Endodermal cell (in vitro differentiated cells): ENCODE results near the gene TMTC4. TPM values are rescaled to one million over a fixed set of nuclear protein-coding genes. Genes with fewer than 3 reads are reported as not detected.

Source experiments
- DNase-seq: peaks from one replicate; pipeline ENCODE4 v3.0.0-alpha.2; 2017
- H3K27ac ChIP-seq: 2 replicates; pipeline ENCODE4 v1.5.1; 2013; ENCODE audit warnings: mild to moderate bottlenecking, low read depth, low read length, moderate library complexity
- H3K27me3 ChIP-seq: 2 replicates; pipeline ENCODE4 v1.6.1; 2013; ENCODE audit warnings: mild to moderate bottlenecking, low read length, moderate library complexity; ENCODE audit not compliant: insufficient read depth, control insufficient read depth, poor library complexity, severe bottlenecking
- H3K36me3 ChIP-seq: 2 replicates; pipeline ENCODE4 v1.7.0; 2013; ENCODE audit warnings: mild to moderate bottlenecking, low read length, moderate library complexity; ENCODE audit not compliant: control insufficient read depth, insufficient read depth
- H3K4me1 ChIP-seq: one replicate; pipeline ENCODE4 v1.7.0; 2013; ENCODE audit warnings: low read length; ENCODE audit not compliant: control insufficient read depth, insufficient read depth
- H3K4me3 ChIP-seq: 2 replicates; pipeline ENCODE4 v1.5.1; 2013; ENCODE audit warnings: mild to moderate bottlenecking, low read length, moderate library complexity
- H3K9ac ChIP-seq: 2 replicates; pipeline ENCODE4 v1.6.1; 2013; ENCODE audit warnings: mild to moderate bottlenecking, low read length, moderate library complexity; ENCODE audit not compliant: poor library complexity, severe bottlenecking; ENCODE audit errors: extremely low read depth
- H3K9me3 ChIP-seq: 2 replicates; pipeline ENCODE4 v1.6.1; 2013; ENCODE audit warnings: mild to moderate bottlenecking, low read length, moderate library complexity; ENCODE audit not compliant: control insufficient read depth
- H3K27ac Mint-ChIP-seq: 2 replicates; pipeline ENCODE4 v1.8.0; 2020; ENCODE audit warnings: mixed read lengths
- H3K27me3 Mint-ChIP-seq: 2 replicates; pipeline ENCODE4 v1.8.0; 2021; ENCODE audit warnings: mild to moderate bottlenecking, mixed read lengths; ENCODE audit not compliant: insufficient read depth
- H3K36me3 Mint-ChIP-seq: 2 replicates; pipeline ENCODE4 v1.8.0; 2020; ENCODE audit warnings: low read depth, mixed read lengths
- H3K4me1 Mint-ChIP-seq: 2 replicates; pipeline ENCODE4 v1.8.0; 2020; ENCODE audit warnings: mixed read lengths
- H3K4me3 Mint-ChIP-seq: 2 replicates; pipeline ENCODE4 v1.8.0; 2020; ENCODE audit warnings: mild to moderate bottlenecking, moderate library complexity, mixed read lengths
- H3K9me3 Mint-ChIP-seq: 2 replicates; pipeline ENCODE4 v1.8.0; 2020; ENCODE audit warnings: mild to moderate bottlenecking, mixed read lengths
- CTCF ChIP-seq: fragments of 200-600 bp; sonication (generic); conservative IDR thresholded peaks from 2 replicates; pipeline ENCODE4 v1.5.0; 2021; ENCODE audit warnings: antibody characterized with exemption, mild to moderate bottlenecking
- WGBS, 2 experiments: methylation state at CpG; one replicate each; pipeline versions ENCODE4 v1.1.5 to v1.1.7; 2013; ENCODE audit warnings: missing lambda C conversion rate in 2 of 2, mixed read lengths in 1 of 2; ENCODE audit not compliant: insufficient coverage in 1 of 2, insufficient read length in 1 of 2; 5-methylcytosine and 5-hydroxymethylcytosine counted together
- total RNA-seq, 2 donors: library from RNA; stranded (reverse); fragmentation: NEBNext Ultra II Directional in 1 of 2; extraction: Animal tissue kit (Norgen Biotek cat#: 25700) in 1 of 2; gene quantifications; 2 replicates in 1 of 2; 3 replicates in 1 of 2; pipeline ENCODE4 v1.2.1, GENCODE V29; 2021

TMTC4 gene
- total RNA-seq, 2 donors from 2014 or later = 29.8 to 40.0 TPM

GRCh38 chr13:100566543-100566942, 108.1 kb downstream of the TMTC4 start:
- no peak overlapping the region for H3K9ac ChIP-seq
- no peak overlapping the region for H3K27ac Mint-ChIP-seq

GRCh38 chr13:100565286-100565685, 109.3 kb downstream of the TMTC4 start:
- no peak for DNase-seq
- peaks cover 18% of the 10 kb centered on the region for H3K9me3 ChIP-seq
- Mint-ChIP-seq H3K4me1 (peaks cover 2% of the 10 kb centered on the region), H3K9me3 (peaks cover 32% of the 10 kb centered on the region), H3K27me3 (no peaks in the 10 kb centered on the region), H3K4me3 (no peak overlapping the region), H3K27ac (no peak overlapping the region), H3K36me3 (peaks cover 8% of the 10 kb centered on the region)
- no peaks in the 10 kb centered on the region for H3K27me3 ChIP-seq
- 71 to 77% methylated on average over 6 to 8 of the region's 8 CpGs for WGBS, 2 experiments
- H3K9ac ChIP-seq = no peak overlapping the region
- no peaks in the 10 kb centered on the region for H3K36me3 ChIP-seq
- H3K4me3 ChIP-seq = no peak overlapping the region
- H3K27ac ChIP-seq = no peak overlapping the region
- no peak for TF ChIP-seq CTCF
- no peaks in the 10 kb centered on the region for H3K4me1 ChIP-seq

More at GRCh38 chr13:100566543-100566942, 108.1 kb downstream of the TMTC4 start:
- DNase-seq = no peak
- TF ChIP-seq CTCF = no peak
- Mint-ChIP-seq H3K36me3 (peaks cover 8% of the 10 kb centered on the region), H3K27me3 (no peaks in the 10 kb centered on the region), H3K9me3 (peaks cover 32% of the 10 kb centered on the region), H3K4me3 (no peak overlapping the region), H3K4me1 (peaks cover 2% of the 10 kb centered on the region)
- Histone ChIP-seq H3K27me3 (no peaks in the 10 kb centered on the region), H3K36me3 (no peaks in the 10 kb centered on the region), H3K9me3 (peaks cover 18% of the 10 kb centered on the region), H3K4me1 (no peaks in the 10 kb centered on the region), H3K27ac (no peak overlapping the region), H3K4me3 (no peak overlapping the region)
- 95 to 97% methylated on average over 4 to 6 of the region's 6 CpGs for WGBS, 2 experiments

- peaks cover 18% of the 10 kb centered on the region for H3K9me3 ChIP-seq
- Mint-ChIP-seq H3K27me3 (no peaks in the 10 kb centered on the region), H3K9me3 (peaks cover 27% of the 10 kb centered on the region), H3K27ac (no peak overlapping the region), H3K4me3 (no peak overlapping the region), H3K4me1 (peaks cover 2% of the 10 kb centered on the region), H3K36me3 (peaks cover 8% of the 10 kb centered on the region)
- H3K9ac ChIP-seq = no peak overlapping the region
- DNase-seq = no peak
- WGBS, 2 experiments = 93 to 94% methylated on average over 9 to 13 of the region's 13 CpGs
- H3K27me3 ChIP-seq = no peaks in the 10 kb centered on the region
- no peak overlapping the region for H3K27ac ChIP-seq
- H3K4me3 ChIP-seq = no peak overlapping the region
- H3K4me1 ChIP-seq = no peaks in the 10 kb centered on the region
- no peaks in the 10 kb centered on the region for H3K36me3 ChIP-seq
- TF ChIP-seq CTCF = no peak
These were observed 110.0 kb downstream of the TMTC4 start for GRCh38 chr13:100564444-100565223.
